ENCODE results near the gene PUS10. TPM values are rescaled to one million over a fixed set of nuclear protein-coding genes. Genes with fewer than 3 reads are reported as not detected.

Gene PUS10
- total and polyA plus RNA-seq, 11 donors, result 1.9 to 6.5 (median 4.4) TPM

DNA sequence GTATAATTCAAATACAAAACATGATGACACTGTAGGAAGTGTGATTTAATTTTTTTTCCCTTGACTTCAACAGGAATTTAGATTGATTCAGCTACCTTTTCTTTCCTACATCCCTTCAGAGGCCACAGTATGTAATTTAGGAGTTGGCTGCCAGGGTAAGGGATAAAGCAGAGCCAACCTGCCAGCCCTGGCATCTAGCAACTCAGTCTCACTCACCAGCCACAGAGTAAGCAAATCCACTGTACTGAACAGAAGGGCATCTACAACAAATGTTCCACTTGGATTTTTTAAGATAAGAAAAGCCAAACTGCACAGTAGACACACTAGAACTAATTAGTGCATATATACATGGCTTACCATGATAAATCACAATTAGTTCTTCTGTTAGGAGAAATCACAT, 54.9 kb downstream of the PUS10 start:
- peaks cover 0 to 23% (median 2%) of the 10 kb centered on the region in 9 donors for H3K36me3 ChIP-seq
- TF ChIP-seq, protein P1, sequence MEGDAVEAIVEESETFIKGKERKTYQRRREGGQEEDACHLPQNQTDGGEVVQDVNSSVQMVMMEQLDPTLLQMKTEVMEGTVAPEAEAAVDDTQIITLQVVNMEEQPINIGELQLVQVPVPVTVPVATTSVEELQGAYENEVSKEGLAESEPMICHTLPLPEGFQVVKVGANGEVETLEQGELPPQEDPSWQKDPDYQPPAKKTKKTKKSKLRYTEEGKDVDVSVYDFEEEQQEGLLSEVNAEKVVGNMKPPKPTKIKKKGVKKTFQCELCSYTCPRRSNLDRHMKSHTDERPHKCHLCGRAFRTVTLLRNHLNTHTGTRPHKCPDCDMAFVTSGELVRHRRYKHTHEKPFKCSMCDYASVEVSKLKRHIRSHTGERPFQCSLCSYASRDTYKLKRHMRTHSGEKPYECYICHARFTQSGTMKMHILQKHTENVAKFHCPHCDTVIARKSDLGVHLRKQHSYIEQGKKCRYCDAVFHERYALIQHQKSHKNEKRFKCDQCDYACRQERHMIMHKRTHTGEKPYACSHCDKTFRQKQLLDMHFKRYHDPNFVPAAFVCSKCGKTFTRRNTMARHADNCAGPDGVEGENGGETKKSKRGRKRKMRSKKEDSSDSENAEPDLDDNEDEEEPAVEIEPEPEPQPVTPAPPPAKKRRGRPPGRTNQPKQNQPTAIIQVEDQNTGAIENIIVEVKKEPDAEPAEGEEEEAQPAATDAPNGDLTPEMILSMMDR (IDR thresholded peaks at IDR 0.05), result no peak
- no peak for TF ChIP-seq POLR2A (IDR thresholded peaks at IDR 0.05)
- intact Hi-C loops (cut with DNase I), result no loop called here

GRCh38 chr2:60962528-60962927, 55.5 kb downstream of the PUS10 start:
- Histone ChIP-seq H3K4me3 (no peak overlapping the region), H3K36me3 (peaks cover 0 to 23% (median 2%) of the 10 kb centered on the region in 9 donors), H3K4me1 (peaks cover 0 to 21% (median 0%) of the 10 kb centered on the region in 12 donors), H3K27me3 (no peaks in the 10 kb centered on the region), H3K27ac (no peak overlapping the region), H3K9me3 (no peaks in the 10 kb centered on the region)
- DNase-seq (no peak), ATAC-seq (no peak)
- TF ChIP-seq, protein P1 (IDR thresholded peaks at IDR 0.05), result no peak
- TF ChIP-seq POLR2A (IDR thresholded peaks at IDR 0.05), result no peak
- 55 to 65% (median 59%) methylated on average over 2 of the region's 2 CpGs for WGBS, 4 donors
- intact Hi-C loops (cut with DNase I), result no loop called here

More for the DNA sequence above, 54.9 kb downstream of the PUS10 start:
- DNase-seq (no peak), ATAC-seq (peak in 1 of 4 donors; percentile 72)
- H3K27ac ChIP-seq, result no peak overlapping the region
- H3K27me3 ChIP-seq, result no peaks in the 10 kb centered on the region
- H3K9me3 ChIP-seq, result no peaks in the 10 kb centered on the region
- no peak overlapping the region for H3K4me3 ChIP-seq
- H3K4me1 ChIP-seq, result peaks cover 0 to 21% (median 0%) of the 10 kb centered on the region in 12 donors

GRCh38 chr2:60961457-60961856, 56.6 kb downstream of the PUS10 start:
- H3K27me3 ChIP-seq, result no peaks in the 10 kb centered on the region
- no peak overlapping the region for H3K27ac ChIP-seq
- intact Hi-C loops (cut with DNase I), result no loop called here
- H3K4me1 ChIP-seq, result peaks cover 0 to 15% (median 0%) of the 10 kb centered on the region in 12 donors
- WGBS, 4 donors, result 93 to 95% (median 93%) methylated on average over 4 of the region's 4 CpGs
- peaks cover 0 to 25% (median 2%) of the 10 kb centered on the region in 9 donors for H3K36me3 ChIP-seq
- DNase-seq (no peak), ATAC-seq (no peak)
- no peaks in the 10 kb centered on the region for H3K9me3 ChIP-seq
- H3K4me3 ChIP-seq, result no peak overlapping the region
- TF ChIP-seq, protein P1 (IDR thresholded peaks at IDR 0.05), result no peak
- TF ChIP-seq POLR2A (IDR thresholded peaks at IDR 0.05), result no peak

DNA sequence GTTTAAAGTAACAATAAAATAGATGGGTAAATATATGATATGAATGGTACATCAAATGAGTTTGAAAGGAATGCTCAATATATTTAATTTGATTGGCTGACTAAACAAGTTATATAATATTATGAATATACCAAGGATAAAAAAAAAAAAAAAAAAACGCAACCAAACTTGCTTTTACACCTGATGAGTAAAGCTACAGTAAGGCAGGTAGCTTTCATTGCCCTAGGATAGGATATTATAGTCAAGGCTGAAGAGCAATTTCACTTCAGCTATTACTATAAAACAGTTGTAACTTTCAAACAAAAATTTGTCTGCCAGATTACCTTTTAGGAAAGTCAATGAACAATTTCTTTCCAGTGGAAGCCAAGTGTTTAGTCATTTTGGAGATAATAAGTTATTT, 57.3 kb downstream of the PUS10 start:
- 95 to 100% (median 98%) methylated on average over 1 of the region's 1 CpG for WGBS, 4 donors
- intact Hi-C loops (cut with DNase I), result no loop called here
- TF ChIP-seq, protein P1 (IDR thresholded peaks at IDR 0.05), result no peak
- no peak for TF ChIP-seq POLR2A (IDR thresholded peaks at IDR 0.05)
- DNase-seq, result no peak
- ATAC-seq, result no peak
- Histone ChIP-seq H3K27ac (no peak overlapping the region), H3K9me3 (no peaks in the 10 kb centered on the region), H3K27me3 (no peaks in the 10 kb centered on the region), H3K36me3 (peaks cover 0 to 30% (median 2%) of the 10 kb centered on the region in 9 donors), H3K4me3 (no peak overlapping the region), H3K4me1 (peaks cover 0 to 7% (median 0%) of the 10 kb centered on the region in 12 donors)
